Amygdala (tissue), 56 donors: ENCODE results near the gene TMEM50A.
A peak's percentile ranks its signal among the peaks of the same experiment; 100 is the strongest.
"Not testable (repeated sequence)": the region's sequence is repeated elsewhere in the genome, so short reads cannot be mapped to it uniquely, and the experiment has no call there.

Source experiments
- DNase-seq, 56 donors: peaks; one replicate each; lab custom pipeline; 2025; lab: John Stamatoyannopoulos, UW

TMEM50A gene

GRCh38 chr1:25329950-25330349 is 8.2 kb upstream of the TMEM50A start:
- peak in 1 of 56 donors; percentile 2 for DNase-seq

GRCh38 chr1:25336922-25337354 is 1.2 kb upstream of the TMEM50A start:
- peak in 1 of 56 donors; percentile 4 for DNase-seq

- DNase-seq, result peak in 3 of 56 donors; percentile 14 to 42 (median 23)
Measured at GRCh38 chr1:25337483-25338187, 499 bp upstream of the TMEM50A start.

- no peak for DNase-seq
Measured at GRCh38 chr1:25338986-25339385, 852 bp downstream of the TMEM50A start.

- no peak for DNase-seq
Measured at GRCh38 chr1:25341746-25342145, 3.6 kb downstream of the TMEM50A start.

- DNase-seq, result no peak
Measured at GRCh38 chr1:25342846-25343245, 4.7 kb downstream of the TMEM50A start.

GRCh38 chr1:25343872-25344271 is 5.7 kb downstream of the TMEM50A start:
- peak in 1 of 56 donors; percentile 2 for DNase-seq

GRCh38 chr1:25347556-25347955 is 9.4 kb downstream of the TMEM50A start:
- DNase-seq, result no peak

- no peak for DNase-seq
Measured at GRCh38 chr1:25349606-25350005, 11.5 kb downstream of the TMEM50A start.

GRCh38 chr1:25355841-25356395 is 17.8 kb downstream of the TMEM50A start:
- no peak for DNase-seq

GRCh38 chr1:25356441-25356840 is 18.3 kb downstream of the TMEM50A start:
- no peak for DNase-seq

GRCh38 chr1:25356848-25357247 is 18.7 kb downstream of the TMEM50A start:
- DNase-seq, result no peak

- DNase-seq, result no peak
Measured at GRCh38 chr1:25360596-25361581, 22.8 kb downstream of the TMEM50A start.

GRCh38 chr1:25361901-25362300 is 23.8 kb downstream of the TMEM50A start:
- no peak for DNase-seq

GRCh38 chr1:25362634-25363559 is 24.8 kb downstream of the TMEM50A start:
- DNase-seq, result not testable (repeated sequence)

GRCh38 chr1:25369241-25369640 is 31.1 kb downstream of the TMEM50A start:
- no peak for DNase-seq

- DNase-seq, result not testable (repeated sequence)
Measured at GRCh38 chr1:25369691-25370271, 31.6 kb downstream of the TMEM50A start.

- peak in 1 of 56 donors; percentile 16 for DNase-seq
Measured at GRCh38 chr1:25371757-25372156, 33.6 kb downstream of the TMEM50A start.

GRCh38 chr1:25378367-25378766 is 40.2 kb downstream of the TMEM50A start:
- not testable (repeated sequence) for DNase-seq

- DNase-seq, result not testable (repeated sequence)
Measured at GRCh38 chr1:25382543-25382942, 44.4 kb downstream of the TMEM50A start.
